ENCODE data around the gene SEPTIN5.
"Not testable (repeated sequence)": the region's sequence is repeated elsewhere in the genome, so short reads cannot be mapped to it uniquely, and the experiment has no call there.

SEPTIN5 gene

GRCh38 chr22:19721330-19722177, 7.3 kb downstream of the SEPTIN5 start:
- no peak for DNase-seq

GRCh38 chr22:19722178-19722981, 8.1 kb downstream of the SEPTIN5 start:
- DNase-seq: no peak

- no peak for DNase-seq
These were observed 8.6 kb downstream of the SEPTIN5 start for GRCh38 chr22:19722982-19723231.

GRCh38 chr22:19723232-19723982, 9.1 kb downstream of the SEPTIN5 start, which contains the start of gene GP1BB:
Gene GP1BB, plus strand, starts transcription at chr22:19723539. Its CDS starts 31 bp downstream, at chr22:19723570.
- no peak for DNase-seq

GRCh38 chr22:19723983-19724827, 9.9 kb downstream of the SEPTIN5 start:
- no peak for DNase-seq

GRCh38 chr22:19724927-19725661, 10.8 kb downstream of the SEPTIN5 start:
- no peak for DNase-seq

- not testable (repeated sequence) for DNase-seq
These were observed 11.9 kb downstream of the SEPTIN5 start for GRCh38 chr22:19726064-19726788.

- DNase-seq: no peak
These were observed 13.2 kb downstream of the SEPTIN5 start for GRCh38 chr22:19727310-19728150.

- no peak for DNase-seq
These were observed 14.0 kb downstream of the SEPTIN5 start for GRCh38 chr22:19728271-19728670.

- no peak for DNase-seq
These were observed 14.5 kb downstream of the SEPTIN5 start for GRCh38 chr22:19728836-19729235.

- no peak for DNase-seq
These were observed 15.2 kb downstream of the SEPTIN5 start for GRCh38 chr22:19729507-19729906.

- DNase-seq: no peak
These were observed 15.9 kb downstream of the SEPTIN5 start for GRCh38 chr22:19730198-19730597.

GRCh38 chr22:19730655-19731360, 16.5 kb downstream of the SEPTIN5 start:
- DNase-seq: peak; percentile 67 to 71

GRCh38 chr22:19731361-19732135, 17.2 kb downstream of the SEPTIN5 start:
- DNase-seq: no peak

- DNase-seq: no peak
These were observed 18.3 kb downstream of the SEPTIN5 start for GRCh38 chr22:19732403-19733113.

GRCh38 chr22:19733755-19734154, 19.5 kb downstream of the SEPTIN5 start:
- no peak for DNase-seq

GRCh38 chr22:19734163-19734562, 19.9 kb downstream of the SEPTIN5 start:
- DNase-seq: no peak

- no peak for DNase-seq
These were observed 20.6 kb downstream of the SEPTIN5 start for GRCh38 chr22:19734837-19735382.
